NCI-H1092 treated with DMSO at 0.1 percent for 48 hours (cell line): ENCODE data around the gene MKRN1.
"Not testable (repeated sequence)": the region's sequence is repeated elsewhere in the genome, so short reads cannot be mapped to it uniquely, and the experiment has no call there.

ENCODE experiments used
- DNase-seq: peaks from one replicate; lab custom pipeline; 2025; lab: John Stamatoyannopoulos, UW

MKRN1 gene

GRCh38 chr7:140439359-140439758 is 39.9 kb downstream of the MKRN1 start:
- no peak for DNase-seq

GRCh38 chr7:140435252-140435895 is 43.9 kb downstream of the MKRN1 start:
- no peak for DNase-seq

- no peak for DNase-seq
These were observed 45.9 kb downstream of the MKRN1 start for GRCh38 chr7:140433396-140433795.

GRCh38 chr7:140426130-140426529 is 53.2 kb downstream of the MKRN1 start:
- DNase-seq: no peak

- no peak for DNase-seq
These were observed 53.6 kb downstream of the MKRN1 start for GRCh38 chr7:140425718-140426117.

GRCh38 chr7:140423501-140423900 is 55.8 kb downstream of the MKRN1 start:
- DNase-seq: no peak

- DNase-seq: no peak
These were observed 57.8 kb downstream of the MKRN1 start for GRCh38 chr7:140421521-140421920.

- no peak for DNase-seq
These were observed 60.7 kb downstream of the MKRN1 start for GRCh38 chr7:140418653-140419052.

GRCh38 chr7:140418156-140418472 is 61.2 kb downstream of the MKRN1 start:
- DNase-seq: peak; percentile 59

GRCh38 chr7:140417456-140418155 is 61.7 kb downstream of the MKRN1 start:
- peak; percentile 59 for DNase-seq

GRCh38 chr7:140416560-140416959 is 62.7 kb downstream of the MKRN1 start:
- DNase-seq: no peak

- DNase-seq: not testable (repeated sequence)
These were observed 63.5 kb downstream of the MKRN1 start for GRCh38 chr7:140415816-140416215.

- no peak for DNase-seq
These were observed 63.9 kb downstream of the MKRN1 start for GRCh38 chr7:140415361-140415760.

GRCh38 chr7:140404565-140405065 is 74.7 kb downstream of the MKRN1 start:
- no peak for DNase-seq

GRCh38 chr7:140403878-140404564 is 75.3 kb downstream of the MKRN1 start, which contains the start of gene RAB19:
Gene RAB19 (plus strand): TSS chr7:140404058. CDS start chr7:140407647, 3,589 bp downstream.
- no peak for DNase-seq
